GM12878 (cell line): ENCODE measurements around the gene RBMS1. TPM values are rescaled to one million over a fixed set of nuclear protein-coding genes. Genes with fewer than 3 reads are reported as not detected.

Source experiments
- ATAC-seq: fragments of 200-7000 bp; cut with Tn5 transposase; 3 replicates; pipeline ENCODE4 v1.9.1; 2020; ENCODE audit warnings: mild to moderate bottlenecking, moderate library complexity
- BruUV-seq: library from RNA; stranded (reverse); fragments of 400-500 nt; replicated peaks from 2 replicates; lab custom pipeline; 2021; lab: Mats Ljungman, UMichigan
- CTCF ChIA-PET: fragments of 300-600 bp; sonication (Branson Sonifier 250); formaldehyde crosslinking; extraction: SDS; loops from one replicate; lab custom pipeline; 2021; ENCODE audit warnings: inconsistent platforms; lab: Yijun Ruan, JAX
- POLR2A ChIA-PET: fragments of 350-600 bp; formaldehyde crosslinking; extraction: SDS; loops from one replicate; lab custom pipeline; 2021; ENCODE audit warnings: inconsistent platforms; lab: Charles Lee
- RAD21 ChIA-PET: fragments of 300-600 bp; sonication (Branson Sonifier 250); formaldehyde crosslinking; loops from one replicate; lab custom pipeline; 2023; ENCODE audit warnings: antibody characterized with exemption; ENCODE audit not compliant: unreplicated experiment; lab: Charles Lee
- SMC1A ChIA-PET: fragments of 300-600 bp; sonication (Branson Sonifier 250); formaldehyde crosslinking; loops from one replicate; lab custom pipeline; 2023; ENCODE audit not compliant: unreplicated experiment, uncharacterized antibody; lab: Charles Lee
- DNase-seq: peaks from one replicate; pipeline ENCODE4 v3.0.0-alpha.2; 2011; ENCODE audit warnings: low read depth, low spot score
- FAIRE-seq: peaks from 3 replicates; lab custom pipeline; 2011; peaks lifted over from hg19 to GRCh38; lab: Jason Lieb, UNC
- H2AFZ ChIP-seq: 2 replicates; pipeline ENCODE4 v1.6.0; 2011; ENCODE audit warnings: low read depth, low read length, control low read depth; ENCODE audit not compliant: control insufficient read depth
- H3K27ac ChIP-seq: 2 replicates; pipeline ENCODE4 v1.5.1; 2011; ENCODE audit warnings: control low read depth; ENCODE audit not compliant: control insufficient read depth, insufficient read depth
- H3K27me3 ChIP-seq, 2 experiments: replicated peaks in 1 of 2; 2 replicates each; pipeline versions ENCODE4 v1.6.0 to v1.6.1; 2011; ENCODE audit warnings: low read length in 1 of 2; ENCODE audit not compliant: control insufficient read depth in 2 of 2, insufficient read depth in 2 of 2
- H3K36me3 ChIP-seq, 2 experiments: 2 replicates each; pipeline ENCODE4 v1.5.1; 2011; ENCODE audit warnings: low read length in 1 of 2; ENCODE audit not compliant: control insufficient read depth in 2 of 2, insufficient read depth in 2 of 2
- H3K4me1 ChIP-seq: 2 replicates; pipeline ENCODE4 v1.6.1; 2011; ENCODE audit warnings: mild to moderate bottlenecking, low read length, moderate library complexity, mixed read lengths; ENCODE audit not compliant: control insufficient read depth, insufficient read depth
- H3K4me2 ChIP-seq: 2 replicates; pipeline ENCODE4 v1.6.0; 2011; ENCODE audit warnings: control low read depth; ENCODE audit not compliant: control insufficient read depth, insufficient read depth
- H3K4me3 ChIP-seq: fragments of 200-600 bp; sonication (generic); 2 replicates; pipeline ENCODE4 v1.5.1; 2016
- H3K79me2 ChIP-seq: 2 replicates; pipeline ENCODE4 v1.6.0; 2011; ENCODE audit warnings: low read length; ENCODE audit not compliant: control insufficient read depth, insufficient read depth
- H3K9ac ChIP-seq: 2 replicates; pipeline ENCODE4 v1.8.0; 2011; ENCODE audit warnings: low read length, control low read depth, mixed read lengths; ENCODE audit not compliant: control insufficient read depth, insufficient read depth
- H3K9me3 ChIP-seq: replicated peaks from 3 replicates; pipeline ENCODE4 v1.5.1; 2011; ENCODE audit warnings: mild to moderate bottlenecking, low read length; ENCODE audit not compliant: control insufficient read depth, insufficient read depth
- H4K20me1 ChIP-seq: 2 replicates; pipeline ENCODE4 v1.6.0; 2011; ENCODE audit not compliant: control insufficient read depth, insufficient read depth
- DPF2 ChIP-seq: fragments of 450-650 bp; IDR thresholded peaks from 2 replicates; pipeline ENCODE4 v1.6.1; 2017; ENCODE audit warnings: mild to moderate bottlenecking
- EP300 ChIP-seq, 2 experiments: fragments of 150-350 bp in 1 of 2; IDR thresholded peaks; 2 replicates each; pipeline ENCODE4 v1.6.1; 2011 to 2012; ENCODE audit warnings: low read depth in 2 of 2, low read length in 2 of 2, borderline replicate concordance in 1 of 2, improper control_type of control experiment in 1 of 2, inconsistent platforms in 1 of 2; ENCODE audit not compliant: control insufficient read depth in 1 of 2
- JUNB ChIP-seq: IDR thresholded peaks from 2 replicates; pipeline ENCODE4 v1.6.1; 2016; ENCODE audit warnings: antibody characterized with exemption, mild to moderate bottlenecking
- MYB ChIP-seq: fragments of 150-350 bp; IDR thresholded peaks from 2 replicates; pipeline ENCODE4 v1.6.1; 2014; ENCODE audit warnings: mild to moderate bottlenecking, low read depth, low read length, borderline replicate concordance
- NKRF ChIP-seq: fragments of 450-650 bp; conservative IDR thresholded peaks from 2 replicates; pipeline ENCODE4 v1.6.1; 2017; ENCODE audit warnings: mild to moderate bottlenecking, moderate library complexity
- NR2C1 ChIP-seq: fragments of 450-650 bp; IDR thresholded peaks from 2 replicates; pipeline ENCODE4 v1.6.1; 2017; ENCODE audit warnings: antibody characterized with exemption, mild to moderate bottlenecking, moderate library complexity
- NR2F1 ChIP-seq: fragments of 450-650 bp; conservative IDR thresholded peaks from 2 replicates; pipeline ENCODE4 v1.6.1; 2017; ENCODE audit warnings: mild to moderate bottlenecking
- PAX8 ChIP-seq: fragments of 450-650 bp; IDR thresholded peaks from 2 replicates; pipeline ENCODE4 v1.6.1; 2017; ENCODE audit warnings: mild to moderate bottlenecking, moderate library complexity
- RELA ChIP-seq: fragments of 450-650 bp; IDR thresholded peaks from 2 replicates; pipeline ENCODE4 v1.8.0; 2014; ENCODE audit warnings: borderline replicate concordance; ENCODE audit not compliant: partially characterized antibody
- RUNX3 ChIP-seq: IDR thresholded peaks from 2 replicates; pipeline ENCODE4 v1.6.1; 2012; ENCODE audit warnings: low read length, inconsistent platforms
- SMARCA5 ChIP-seq: fragments of 450-650 bp; IDR thresholded peaks from 2 replicates; pipeline ENCODE4 v1.6.1; 2017; ENCODE audit warnings: mild to moderate bottlenecking
- TCF12 ChIP-seq: IDR thresholded peaks from 2 replicates; pipeline ENCODE4 v1.6.1; 2011; ENCODE audit warnings: low read depth, mild to moderate bottlenecking, low read length
- YBX1 ChIP-seq: fragments of 450-650 bp; IDR thresholded peaks from 2 replicates; pipeline ENCODE4 v1.6.1; 2016; ENCODE audit warnings: antibody characterized with exemption
- ZNF24 ChIP-seq: fragments of 450-650 bp; IDR thresholded peaks from 2 replicates; pipeline ENCODE4 v1.6.1; 2017; ENCODE audit warnings: antibody characterized with exemption, mild to moderate bottlenecking
- ZZZ3 ChIP-seq: IDR thresholded peaks from 2 replicates; pipeline ENCODE4 v1.6.1; 2011; ENCODE audit warnings: low read depth; ENCODE audit not compliant: control insufficient read depth, insufficient read length
- WGBS: methylation state at CpG from one replicate; pipeline ENCODE4 v1.1.6; 2016; ENCODE audit warnings: low lambda C conversion rate; ENCODE audit not compliant: insufficient replicate concordance, insufficient coverage; ENCODE audit errors: missing lambda C conversion rate; 5-methylcytosine and 5-hydroxymethylcytosine counted together
- in situ Hi-C: fragments of 300-500 bp; cut with MboI; formaldehyde crosslinking; loops from 9 replicates; pipeline ENCODE4 v1.14.3; 2018; ENCODE audit warnings: mixed read lengths
- intact Hi-C: fragments of 100-400 bp; cut with micrococcal nuclease; formaldehyde crosslinking; loops from one replicate; pipeline ENCODE4 v1.14.2; 2022; ENCODE audit not compliant: unreplicated experiment
- polyA plus RNA-seq, 11 experiments: library from polyadenylated mRNA; depleted of rRNA in 4 of 11; unstranded in 6 of 11; stranded (reverse) in 5 of 11; fragments of >200 nt; fragmentation: Nextera tagmentation in 4 of 11; fragmentation: Illumina TruSeq in 1 of 11; extraction: Ambion mirVana in 4 of 11; extraction: Trizol in 1 of 11; gene quantifications; 1 replicate in 1 of 11; 2 replicates in 10 of 11; pipeline versions ENCODE4 v1.2.1 to v1.2.3, GENCODE V29; 2011 to 2016; ENCODE audit warnings: inconsistent platforms in 2 of 11, missing spikeins in 2 of 11, low read depth in 1 of 11
- total RNA-seq, 4 experiments: library from RNA; depleted of rRNA in 3 of 4; stranded (reverse); fragments of >200 nt in 3 of 4; fragmentation: Illumina TruSeq in 1 of 4; extraction: Trizol in 1 of 4; gene quantifications; 2 replicates each; pipeline versions ENCODE4 v1.2.1 to v1.2.3, GENCODE V29; 2013 to 2021
- TF ChIP-seq, protein P1 (sequence below): IDR thresholded peaks from 2 replicates; pipeline ENCODE4 v1.6.1; 2012; ENCODE audit warnings: mild to moderate bottlenecking, low read depth, low read length
- TF ChIP-seq, protein P2 (sequence below): fragments of 150-350 bp; IDR thresholded peaks from 2 replicates; pipeline ENCODE4 v1.6.1; 2016; ENCODE audit warnings: low read depth, low read length

RBMS1 gene
- total and polyA plus RNA-seq, 10 of the 15 experiments (the other 5 are each of a cell fraction or from before 2014, with no cell fraction given) = 0.04 to 0.31 (median 0.17) TPM; not detected in 1

DNA sequence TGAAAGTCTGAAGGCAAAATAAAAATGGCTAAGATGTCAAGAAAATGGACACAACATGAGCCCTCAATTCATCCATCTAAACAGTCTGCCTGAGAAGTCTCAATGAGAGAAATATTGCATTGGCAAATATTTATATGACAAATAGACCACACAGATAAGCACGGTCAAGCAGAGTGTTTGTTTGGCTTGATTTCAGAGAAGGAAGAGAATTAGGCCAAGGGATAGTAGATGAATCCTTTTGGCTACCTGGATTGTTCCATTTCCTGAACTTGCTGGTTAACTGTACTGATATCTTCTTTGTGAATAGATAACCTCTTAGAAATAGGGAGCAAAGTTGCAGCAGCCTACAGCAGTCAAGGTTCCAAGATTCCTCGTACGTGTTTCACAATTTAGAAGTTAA is 129.6 kb downstream of the RBMS1 start (continued):
- TF ChIP-seq EP300 (IDR thresholded peaks at IDR 0.05; ENCODE audit: borderline replicate concordance in 1 of 2, control insufficient read depth in 1 of 2, low read depth in 2 of 2, low read length in 2 of 2) (no peak), NR2C1 (no peak), PAX8 (no peak), RUNX3 (no peak), DPF2 (no peak), RELA (no peak)
- TF ChIP-seq, all 136 proteins: peak for 0

- H3K9me3 ChIP-seq = no peaks in the 10 kb centered on the region
- no peak for ATAC-seq
- H3K79me2 ChIP-seq = no peaks in the 10 kb centered on the region
- TF ChIP-seq JUNB (no peak), SMARCA5 (no peak), TCF12 (no peak), NR2F1 (no peak), YBX1 (no peak), NKRF (no peak), ZZZ3 (no peak), MYB (no peak), ZNF24 (no peak)
- TF ChIP-seq, protein P1, sequence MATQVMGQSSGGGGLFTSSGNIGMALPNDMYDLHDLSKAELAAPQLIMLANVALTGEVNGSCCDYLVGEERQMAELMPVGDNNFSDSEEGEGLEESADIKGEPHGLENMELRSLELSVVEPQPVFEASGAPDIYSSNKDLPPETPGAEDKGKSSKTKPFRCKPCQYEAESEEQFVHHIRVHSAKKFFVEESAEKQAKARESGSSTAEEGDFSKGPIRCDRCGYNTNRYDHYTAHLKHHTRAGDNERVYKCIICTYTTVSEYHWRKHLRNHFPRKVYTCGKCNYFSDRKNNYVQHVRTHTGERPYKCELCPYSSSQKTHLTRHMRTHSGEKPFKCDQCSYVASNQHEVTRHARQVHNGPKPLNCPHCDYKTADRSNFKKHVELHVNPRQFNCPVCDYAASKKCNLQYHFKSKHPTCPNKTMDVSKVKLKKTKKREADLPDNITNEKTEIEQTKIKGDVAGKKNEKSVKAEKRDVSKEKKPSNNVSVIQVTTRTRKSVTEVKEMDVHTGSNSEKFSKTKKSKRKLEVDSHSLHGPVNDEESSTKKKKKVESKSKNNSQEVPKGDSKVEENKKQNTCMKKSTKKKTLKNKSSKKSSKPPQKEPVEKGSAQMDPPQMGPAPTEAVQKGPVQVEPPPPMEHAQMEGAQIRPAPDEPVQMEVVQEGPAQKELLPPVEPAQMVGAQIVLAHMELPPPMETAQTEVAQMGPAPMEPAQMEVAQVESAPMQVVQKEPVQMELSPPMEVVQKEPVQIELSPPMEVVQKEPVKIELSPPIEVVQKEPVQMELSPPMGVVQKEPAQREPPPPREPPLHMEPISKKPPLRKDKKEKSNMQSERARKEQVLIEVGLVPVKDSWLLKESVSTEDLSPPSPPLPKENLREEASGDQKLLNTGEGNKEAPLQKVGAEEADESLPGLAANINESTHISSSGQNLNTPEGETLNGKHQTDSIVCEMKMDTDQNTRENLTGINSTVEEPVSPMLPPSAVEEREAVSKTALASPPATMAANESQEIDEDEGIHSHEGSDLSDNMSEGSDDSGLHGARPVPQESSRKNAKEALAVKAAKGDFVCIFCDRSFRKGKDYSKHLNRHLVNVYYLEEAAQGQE = no peak
- TF ChIP-seq, protein P2, sequence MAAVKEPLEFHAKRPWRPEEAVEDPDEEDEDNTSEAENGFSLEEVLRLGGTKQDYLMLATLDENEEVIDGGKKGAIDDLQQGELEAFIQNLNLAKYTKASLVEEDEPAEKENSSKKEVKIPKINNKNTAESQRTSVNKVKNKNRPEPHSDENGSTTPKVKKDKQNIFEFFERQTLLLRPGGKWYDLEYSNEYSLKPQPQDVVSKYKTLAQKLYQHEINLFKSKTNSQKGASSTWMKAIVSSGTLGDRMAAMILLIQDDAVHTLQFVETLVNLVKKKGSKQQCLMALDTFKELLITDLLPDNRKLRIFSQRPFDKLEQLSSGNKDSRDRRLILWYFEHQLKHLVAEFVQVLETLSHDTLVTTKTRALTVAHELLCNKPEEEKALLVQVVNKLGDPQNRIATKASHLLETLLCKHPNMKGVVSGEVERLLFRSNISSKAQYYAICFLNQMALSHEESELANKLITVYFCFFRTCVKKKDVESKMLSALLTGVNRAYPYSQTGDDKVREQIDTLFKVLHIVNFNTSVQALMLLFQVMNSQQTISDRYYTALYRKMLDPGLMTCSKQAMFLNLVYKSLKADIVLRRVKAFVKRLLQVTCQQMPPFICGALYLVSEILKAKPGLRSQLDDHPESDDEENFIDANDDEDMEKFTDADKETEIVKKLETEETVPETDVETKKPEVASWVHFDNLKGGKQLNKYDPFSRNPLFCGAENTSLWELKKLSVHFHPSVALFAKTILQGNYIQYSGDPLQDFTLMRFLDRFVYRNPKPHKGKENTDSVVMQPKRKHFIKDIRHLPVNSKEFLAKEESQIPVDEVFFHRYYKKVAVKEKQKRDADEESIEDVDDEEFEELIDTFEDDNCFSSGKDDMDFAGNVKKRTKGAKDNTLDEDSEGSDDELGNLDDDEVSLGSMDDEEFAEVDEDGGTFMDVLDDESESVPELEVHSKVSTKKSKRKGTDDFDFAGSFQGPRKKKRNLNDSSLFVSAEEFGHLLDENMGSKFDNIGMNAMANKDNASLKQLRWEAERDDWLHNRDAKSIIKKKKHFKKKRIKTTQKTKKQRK = no peak
- no peaks in the 10 kb centered on the region for H3K36me3 ChIP-seq
- no peak overlapping the region for H3K4me2 ChIP-seq
- RAD21 ChIA-PET = interaction anchor here (1.1 kb wide), 1 partner anchor 10 kb away, joined by 3 read pairs; no protein-coding TSS in a partner anchor
- no peak overlapping the region for H3K4me3 ChIP-seq
- H2AFZ ChIP-seq = no peak overlapping the region
- POLR2A ChIA-PET = no interaction called here
- H3K9ac ChIP-seq = no peak overlapping the region
- H3K27ac ChIP-seq = no peak overlapping the region
- no peak for FAIRE-seq
- 44% methylated on average over 4 of the region's 4 CpGs for WGBS
- H3K4me1 ChIP-seq = no peaks in the 10 kb centered on the region
- no peaks in the 10 kb centered on the region for H4K20me1 ChIP-seq
- no peaks in the 10 kb centered on the region; a peak in 1 of 4 replicates for H3K27me3 ChIP-seq
- CTCF ChIA-PET = interaction anchor here (2.3 kb wide), 1 partner anchor 10 kb away, joined by 5 read pairs; no protein-coding TSS in a partner anchor
- intact Hi-C loops (no loop called here), in situ Hi-C loops (no loop called here)
- SMC1A ChIA-PET = no interaction called here
- no TSS peak for BruUV-seq
- DNase-seq = no peak
These were observed 130.6 kb downstream of the RBMS1 start for GRCh38 chr2:160363055-160363454.
